ENCODE measurements around the gene DOCK2.
A peak's percentile ranks its signal among the peaks of the same experiment; 100 is the strongest.

The DOCK2 gene

GRCh38 chr5:169864483-169864882 is 227.4 kb downstream of the DOCK2 start:
- no peak for DNase-seq (ENCODE audit: low spot score)

GRCh38 chr5:169867347-169867746 is 230.3 kb downstream of the DOCK2 start:
- no peak for DNase-seq (ENCODE audit: low spot score)

GRCh38 chr5:169869066-169869465 is 232.0 kb downstream of the DOCK2 start:
- DNase-seq (ENCODE audit: low spot score), result no peak

- DNase-seq (ENCODE audit: low spot score), result peak; percentile 18
Observed at GRCh38 chr5:169870211-169870610, 233.1 kb downstream of the DOCK2 start.

- DNase-seq (ENCODE audit: low spot score), result no peak
Observed at GRCh38 chr5:169871826-169872490, 234.9 kb downstream of the DOCK2 start.

- DNase-seq (ENCODE audit: low spot score), result no peak
Observed at GRCh38 chr5:169873642-169874041, 236.6 kb downstream of the DOCK2 start.

GRCh38 chr5:169874621-169875020 is 237.5 kb downstream of the DOCK2 start:
- peak; percentile 34 for DNase-seq (ENCODE audit: low spot score)

- DNase-seq (ENCODE audit: low spot score), result peak; percentile 85
Observed at GRCh38 chr5:169875091-169875728, 238.1 kb downstream of the DOCK2 start.

GRCh38 chr5:169875731-169876130 is 238.7 kb downstream of the DOCK2 start:
- no peak for DNase-seq (ENCODE audit: low spot score)

GRCh38 chr5:169876386-169876785 is 239.3 kb downstream of the DOCK2 start:
- peak; percentile 56 for DNase-seq (ENCODE audit: low spot score)

GRCh38 chr5:169880012-169880663 is 243.1 kb downstream of the DOCK2 start:
- DNase-seq (ENCODE audit: low spot score), result no peak

GRCh38 chr5:169880785-169881184 is 243.7 kb downstream of the DOCK2 start:
- no peak for DNase-seq (ENCODE audit: low spot score)

GRCh38 chr5:169881702-169882303 is 244.7 kb downstream of the DOCK2 start:
- no peak for DNase-seq (ENCODE audit: low spot score)

GRCh38 chr5:169886033-169886432 is 249.0 kb downstream of the DOCK2 start:
- DNase-seq (ENCODE audit: low spot score), result no peak

- DNase-seq (ENCODE audit: low spot score), result no peak
Observed at GRCh38 chr5:169886677-169887076, 249.6 kb downstream of the DOCK2 start.

GRCh38 chr5:169889572-169889971 is 252.5 kb downstream of the DOCK2 start:
- no peak for DNase-seq (ENCODE audit: low spot score)

- peak; percentile 13 for DNase-seq (ENCODE audit: low spot score)
Observed at GRCh38 chr5:169893010-169893409, 255.9 kb downstream of the DOCK2 start.

- peak; percentile 44 for DNase-seq (ENCODE audit: low spot score)
Observed at GRCh38 chr5:169893571-169893970, 256.5 kb downstream of the DOCK2 start.

- peak; percentile 62 for DNase-seq (ENCODE audit: low spot score)
Observed at GRCh38 chr5:169895926-169896325, 258.9 kb downstream of the DOCK2 start.

- DNase-seq (ENCODE audit: low spot score), result no peak
Observed at GRCh38 chr5:169897481-169897880, 260.4 kb downstream of the DOCK2 start.

- no peak for DNase-seq (ENCODE audit: low spot score)
Observed at GRCh38 chr5:169901896-169902295, 264.8 kb downstream of the DOCK2 start.

GRCh38 chr5:169904059-169904458 is 267.0 kb downstream of the DOCK2 start:
- peak; percentile 44 for DNase-seq (ENCODE audit: low spot score)

- no peak for DNase-seq (ENCODE audit: low spot score)
Observed at GRCh38 chr5:169904508-169904907, 267.4 kb downstream of the DOCK2 start.
